HG02870 (cell line): Measurements from ENCODE around the gene ZNF763.
"Not testable (repeated sequence)": the region's sequence is repeated elsewhere in the genome, so short reads cannot be mapped to it uniquely, and the experiment has no call there.

Experiments used
- ATAC-seq: cut with Tn5 transposase; IDR thresholded peaks from one replicate; pipeline ENCODE4 v1.9.1; 2021; ENCODE audit warnings: mild to moderate bottlenecking, moderate library complexity; ENCODE audit not compliant: unreplicated experiment

ZNF763 gene

DNA sequence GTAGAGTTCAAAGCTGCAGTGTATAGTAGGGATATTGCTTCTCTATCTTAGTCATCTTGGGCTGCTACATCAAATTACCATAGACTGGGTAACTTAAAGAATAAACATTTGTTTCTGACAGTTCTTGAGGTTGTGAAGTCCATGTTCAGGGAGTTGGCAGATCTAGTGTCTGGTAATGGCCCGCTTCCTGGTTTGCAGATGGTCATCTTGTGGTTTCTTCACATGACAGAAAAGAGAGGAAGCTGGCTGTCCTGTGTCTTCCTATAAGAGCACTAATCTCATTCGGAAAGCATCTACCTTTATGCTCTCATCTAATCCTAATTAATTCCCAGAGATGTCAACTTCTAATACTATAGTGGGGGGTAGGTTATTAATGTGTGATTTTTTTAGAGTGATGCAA is 6.2 kb downstream of the ZNF763 start:
- ATAC-seq, result no peak

DNA sequence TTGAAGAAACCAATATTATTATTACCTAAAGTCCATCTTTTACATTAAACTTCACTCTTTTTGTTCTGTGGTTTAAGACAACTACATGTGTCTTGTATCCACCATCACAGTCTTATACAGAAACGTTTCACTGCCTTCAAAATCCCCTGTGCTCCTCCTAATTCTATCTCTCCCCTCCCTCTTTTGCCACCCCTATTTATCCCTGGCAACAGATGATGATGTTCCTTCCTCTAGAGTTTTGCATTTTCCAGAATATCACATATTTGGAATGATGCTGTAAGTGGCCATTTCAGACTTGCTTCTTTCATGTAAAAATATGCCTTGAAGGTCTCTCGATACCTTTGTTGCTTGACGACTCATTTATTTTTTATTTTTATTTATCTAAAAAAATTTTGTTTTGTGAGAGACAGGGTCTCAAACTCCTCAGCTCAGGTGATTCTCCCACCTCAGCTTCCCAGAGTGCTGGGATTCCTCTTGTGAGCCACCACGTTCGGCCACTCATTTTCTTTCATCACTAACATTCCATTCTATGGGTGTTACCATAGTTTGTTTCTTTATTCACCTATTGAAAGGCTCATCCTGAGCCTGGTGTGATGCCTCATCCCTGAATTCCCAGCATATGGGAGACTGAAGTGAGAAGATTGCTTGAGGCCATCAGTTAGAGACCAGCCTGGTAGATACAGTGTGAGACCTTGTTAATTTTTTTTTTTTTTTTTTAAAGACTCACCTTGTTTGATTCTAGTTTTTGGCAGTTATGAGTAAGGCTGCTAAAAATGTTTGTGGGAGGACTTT is 8.4 kb downstream of the ZNF763 start:
- no peak for ATAC-seq

DNA sequence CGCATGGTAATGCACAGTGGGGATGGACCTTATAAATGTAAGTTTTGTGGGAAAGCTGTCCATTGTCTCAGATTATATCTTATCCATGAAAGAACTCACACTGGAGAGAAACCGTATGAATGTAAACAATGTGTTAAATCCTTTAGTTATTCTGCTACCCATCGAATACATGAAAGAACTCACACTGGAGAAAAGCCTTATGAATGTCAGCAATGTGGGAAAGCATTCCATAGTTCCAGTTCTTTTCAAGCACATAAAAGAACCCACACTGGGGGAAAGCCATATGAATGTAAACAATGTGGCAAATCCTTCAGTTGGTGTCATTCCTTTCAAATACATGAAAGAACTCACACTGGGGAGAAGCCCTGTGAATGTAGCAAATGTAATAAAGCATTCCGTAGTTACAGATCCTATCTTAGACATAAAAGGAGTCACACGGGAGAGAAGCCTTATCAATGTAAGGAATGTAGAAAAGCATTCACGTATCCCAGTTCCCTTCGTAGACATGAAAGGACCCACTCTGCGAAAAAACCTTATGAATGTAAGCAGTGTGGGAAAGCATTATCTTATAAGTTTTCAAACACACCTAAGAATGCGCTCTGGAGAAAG is 13.8 kb downstream of the ZNF763 start:
- ATAC-seq, result no peak

DNA sequence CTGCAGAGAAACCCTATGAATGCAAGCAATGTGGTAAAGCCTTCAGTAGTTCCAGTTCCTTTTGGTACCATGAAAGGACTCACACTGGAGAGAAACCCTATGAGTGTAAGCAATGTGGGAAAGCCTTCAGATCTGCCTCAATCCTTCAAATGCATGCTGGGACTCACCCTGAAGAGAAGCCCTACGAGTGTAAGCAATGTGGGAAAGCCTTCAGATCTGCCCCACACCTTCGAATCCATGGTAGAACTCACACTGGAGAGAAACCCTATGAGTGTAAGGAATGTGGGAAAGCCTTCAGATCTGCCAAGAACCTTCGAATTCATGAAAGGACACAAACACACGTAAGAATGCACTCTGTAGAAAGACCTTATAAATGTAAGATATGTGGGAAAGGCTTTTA is 14.7 kb downstream of the ZNF763 start:
- ATAC-seq, result no peak

DNA sequence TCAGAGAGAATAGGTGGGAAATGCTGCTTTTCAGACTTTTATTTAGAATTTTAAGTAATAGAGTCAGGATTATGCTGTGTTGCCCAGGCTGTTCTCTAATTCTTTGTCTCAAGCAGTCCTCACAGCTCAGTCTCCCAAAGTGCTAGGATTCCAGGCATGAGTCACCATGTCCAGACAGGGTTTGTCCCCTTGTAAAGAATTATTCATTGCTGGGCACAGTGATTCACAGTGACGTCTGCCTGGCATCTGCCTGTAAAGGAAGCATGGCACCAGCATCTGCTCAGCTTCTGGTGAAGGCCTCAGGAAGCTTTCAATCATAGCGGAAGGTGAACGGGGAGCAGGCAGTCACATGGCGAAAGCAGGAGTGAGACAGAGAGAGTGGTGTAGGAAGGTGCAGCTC is 17.7 kb downstream of the ZNF763 start:
- no peak for ATAC-seq

DNA sequence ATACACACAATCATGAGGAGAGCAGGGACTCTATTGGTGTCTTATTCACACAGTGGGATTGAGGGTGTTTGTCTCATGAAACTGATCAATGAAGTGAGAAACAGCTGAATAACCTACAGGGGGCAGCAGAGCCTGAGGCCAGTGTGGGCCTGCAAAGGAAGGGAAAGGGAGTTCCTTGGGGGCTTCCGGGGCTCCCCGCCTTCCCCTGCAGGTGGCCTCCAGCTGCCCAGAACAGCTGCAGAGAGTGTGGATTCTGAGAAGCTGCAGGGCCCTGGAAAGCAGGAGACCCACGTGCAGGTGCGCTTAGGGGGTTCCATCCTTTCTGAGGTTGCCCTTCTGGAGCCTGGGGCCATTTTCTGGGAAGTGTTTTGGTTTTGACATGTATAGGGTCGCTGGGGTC is 20.1 kb downstream of the ZNF763 start:
- ATAC-seq, result no peak

DNA sequence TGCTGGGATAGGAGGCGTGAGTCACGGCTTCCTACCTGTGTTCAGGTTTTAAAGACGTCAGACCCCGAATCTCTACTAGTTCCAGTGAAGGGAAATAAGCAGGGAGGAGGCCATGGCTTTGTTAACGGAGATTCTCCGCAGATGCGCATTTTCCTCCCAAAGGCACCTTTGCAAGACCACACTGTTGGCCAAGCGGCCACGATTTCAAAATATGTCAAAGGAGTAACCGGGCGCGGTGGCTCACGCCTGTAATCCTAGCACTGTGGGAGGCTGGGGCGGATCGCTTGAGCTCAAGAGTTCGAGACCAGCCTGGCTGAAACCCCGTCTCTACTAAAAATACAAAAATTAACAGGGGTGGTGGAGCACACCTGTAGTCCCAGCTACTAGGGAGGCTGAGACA is 21.9 kb downstream of the ZNF763 start:
- ATAC-seq, result no peak

DNA sequence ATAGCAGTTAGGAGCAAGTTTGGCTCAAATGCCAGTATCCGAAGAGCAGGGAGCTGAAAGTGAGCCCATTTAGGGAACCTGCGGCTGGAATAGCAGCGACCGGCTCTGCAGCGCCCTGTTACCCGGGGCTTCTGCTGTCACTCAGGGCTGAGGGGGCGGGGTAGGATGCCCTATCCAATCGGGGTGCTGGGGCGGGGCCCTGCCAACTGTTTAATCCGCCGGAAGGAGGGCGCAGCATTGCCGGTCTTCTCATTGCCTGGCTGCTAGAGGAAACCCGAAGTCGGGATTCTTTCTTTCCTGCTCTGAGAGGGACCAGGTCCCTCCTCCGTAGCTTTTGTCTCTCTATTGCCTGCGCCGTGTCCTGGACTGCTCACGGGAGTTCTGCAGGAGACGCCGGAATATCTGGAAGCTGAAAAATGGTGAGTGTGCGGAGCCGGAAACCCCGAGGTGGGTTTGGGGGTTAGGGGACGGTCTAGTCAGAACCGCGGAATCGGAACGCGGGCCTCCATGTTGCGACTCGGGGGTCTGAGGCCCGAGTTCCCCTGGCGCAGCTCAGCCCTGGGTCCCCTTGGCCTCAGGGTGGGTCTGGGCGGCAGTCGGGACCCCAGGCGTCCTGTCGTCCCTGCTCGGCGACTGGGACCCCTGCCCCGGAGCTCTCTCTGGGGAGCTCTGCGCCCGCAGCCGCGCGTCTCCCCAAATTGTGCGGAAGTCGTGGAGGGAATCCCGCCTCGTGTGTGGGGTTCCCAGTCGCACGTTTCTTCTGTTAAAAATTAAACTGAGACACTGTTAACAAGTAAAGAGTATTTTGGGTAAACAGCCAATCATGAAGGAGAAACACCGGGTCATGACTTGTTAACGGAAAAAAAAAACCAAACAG is 22.8 kb downstream of the ZNF763 start:
- peak; percentile 52 for ATAC-seq

DNA sequence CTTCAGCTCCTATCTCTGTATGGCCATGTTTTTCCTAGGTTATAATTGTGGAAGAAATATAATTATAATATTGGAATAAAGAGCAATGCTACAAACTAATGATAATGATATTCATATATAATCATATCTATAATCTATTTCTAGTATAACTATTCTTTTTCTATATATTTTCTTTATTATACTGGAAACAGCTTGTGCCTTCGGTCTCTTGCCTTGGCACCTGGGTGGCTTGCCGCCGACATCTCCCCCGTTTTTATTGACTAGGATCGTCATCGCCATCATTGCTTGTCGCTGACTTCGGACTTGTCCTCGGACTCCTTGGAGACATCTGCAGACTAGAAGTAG is 24.2 kb downstream of the ZNF763 start:
- ATAC-seq, result no peak

DNA sequence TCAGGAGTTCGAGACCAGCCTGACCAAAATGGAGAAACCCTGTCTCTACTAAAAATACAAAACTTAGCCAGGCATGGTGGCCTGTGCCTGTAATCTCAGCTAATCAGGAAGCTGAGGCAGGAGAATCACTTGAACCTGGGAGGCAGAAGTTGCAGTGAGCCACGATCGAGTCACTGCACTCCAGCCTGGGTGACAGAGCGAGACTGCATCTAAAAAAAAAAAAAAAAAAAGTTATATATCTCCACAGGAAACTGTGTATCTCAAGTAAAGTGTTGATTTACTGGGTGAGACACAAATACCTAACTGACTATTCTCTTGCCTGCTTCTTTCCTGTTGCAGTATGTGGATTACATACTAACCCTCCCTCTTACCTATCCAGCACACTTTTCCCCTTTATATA is 27.1 kb downstream of the ZNF763 start:
- ATAC-seq, result not testable (repeated sequence)

DNA sequence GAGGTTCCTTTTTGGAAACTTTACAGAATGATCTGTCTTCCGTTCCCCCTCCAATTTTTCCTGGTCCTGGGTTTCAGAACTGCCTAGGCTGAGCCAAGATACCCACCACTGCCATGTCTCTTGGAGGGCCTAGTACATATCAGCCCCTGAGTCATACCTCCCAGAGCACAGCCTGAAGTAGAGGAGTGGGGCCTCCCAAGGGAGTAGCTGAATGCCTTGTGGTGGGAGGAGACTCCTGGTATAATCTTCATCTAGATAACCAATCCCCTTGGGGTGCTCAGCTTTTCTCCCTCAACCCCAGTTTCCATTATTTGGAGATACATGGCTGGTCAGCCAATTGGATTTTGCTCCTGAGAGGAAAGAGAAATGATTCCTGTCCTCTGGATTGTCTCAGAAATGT is 30.3 kb downstream of the ZNF763 start:
- no peak for ATAC-seq

DNA sequence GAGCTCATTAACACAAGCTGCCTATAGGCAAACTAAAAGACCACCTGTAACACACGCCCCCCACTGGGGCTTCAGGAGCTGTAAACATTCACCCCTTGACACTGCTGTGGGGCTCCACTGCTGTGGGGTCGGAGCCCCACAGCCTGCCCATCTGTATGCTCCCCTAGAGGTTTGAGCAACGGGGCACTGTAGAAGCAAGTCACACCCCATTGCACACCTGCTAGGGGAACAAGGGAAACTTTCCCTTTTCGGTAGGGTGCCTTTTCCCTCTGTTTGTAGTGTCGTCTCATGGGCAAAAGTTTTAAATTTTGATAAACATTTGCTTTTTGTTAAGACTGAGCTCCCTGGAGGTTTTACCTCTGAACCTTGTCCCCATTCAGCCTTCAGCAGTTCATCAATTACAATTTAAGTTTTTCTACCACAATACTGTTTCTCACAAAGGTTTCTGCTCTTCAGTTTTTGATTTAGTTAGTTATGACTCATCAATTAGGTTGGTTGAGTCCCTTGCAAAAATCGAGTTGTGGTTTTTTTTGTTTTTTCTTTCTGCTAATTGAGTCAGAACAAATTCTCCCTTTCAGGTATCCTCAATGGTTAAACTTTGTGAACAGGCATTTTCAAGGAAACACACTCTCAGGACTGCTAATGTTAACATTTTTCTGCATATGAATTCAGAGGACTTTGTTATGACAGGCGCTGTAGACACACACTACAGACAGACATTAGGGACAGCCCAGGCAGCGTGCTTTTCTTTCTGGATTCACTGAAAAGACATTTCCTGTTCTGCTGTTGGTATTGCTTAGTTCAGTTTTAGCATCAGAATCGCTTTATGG is 35.5 kb downstream of the ZNF763 start:
- ATAC-seq, result no peak

DNA sequence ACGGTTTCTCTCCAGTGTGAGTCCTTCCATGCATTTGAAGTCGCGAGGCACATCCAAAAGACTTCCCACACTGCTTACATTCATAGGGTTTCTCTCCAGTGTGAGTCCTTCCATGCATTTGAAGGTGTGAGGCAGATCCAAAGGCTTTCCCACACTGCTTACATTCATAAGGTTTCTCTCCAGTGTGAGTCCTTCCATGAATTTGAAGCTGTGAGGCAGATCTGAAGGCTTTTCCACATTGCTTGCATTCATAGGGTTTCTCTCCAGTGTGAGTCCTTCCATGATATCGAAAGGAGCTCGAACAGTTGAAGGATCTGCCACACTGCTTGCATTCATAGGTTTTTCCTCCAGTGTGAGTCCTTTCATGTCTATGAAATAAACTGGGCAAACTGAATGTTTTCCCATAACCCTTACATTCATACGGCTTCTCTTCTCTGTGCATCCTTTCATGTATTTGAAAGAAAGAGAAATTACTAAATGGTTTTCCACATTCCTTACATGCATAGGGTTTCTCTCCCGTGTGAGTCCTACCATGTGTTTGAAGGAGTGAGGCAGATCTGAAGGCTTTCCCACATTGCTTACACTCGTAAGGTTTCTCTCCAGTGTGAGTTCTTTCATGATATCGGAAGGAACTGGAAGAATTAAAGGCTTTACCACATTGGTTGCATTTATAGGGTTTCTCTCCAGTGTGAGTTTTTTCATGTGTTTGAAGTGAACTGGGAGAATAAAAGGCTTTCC is 50.3 kb downstream of the ZNF763 start:
- no peak for ATAC-seq

DNA sequence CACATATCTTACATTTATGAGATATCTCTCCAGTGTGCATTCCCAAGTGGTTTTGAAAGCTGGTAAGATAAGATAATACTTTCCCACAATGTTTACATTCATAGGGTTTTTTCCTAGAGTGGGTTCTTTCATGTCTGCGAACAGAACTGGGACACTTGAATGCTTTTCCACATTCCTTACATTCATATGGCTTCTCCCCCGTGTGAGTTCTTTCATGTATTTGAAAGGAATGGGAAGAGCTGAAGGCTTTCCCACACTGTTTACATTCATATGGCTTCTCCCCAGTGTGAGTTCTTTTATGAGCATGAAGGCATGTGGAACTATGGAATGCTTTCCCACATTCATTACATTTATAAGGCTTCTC is 50.9 kb downstream of the ZNF763 start:
- no peak for ATAC-seq
